Measurements from ENCODE around the gene ITPR3. TPM values are rescaled to one million over a fixed set of nuclear protein-coding genes. Genes with fewer than 3 reads are reported as not detected.

Gene ITPR3
- total and polyA plus RNA-seq, 4 donors, result 36.7 to 89.5 (median 44.4) TPM

GRCh38 chr6:33726696-33727095 is 105.6 kb downstream of the ITPR3 start:
- Histone ChIP-seq H3K4me1 (ENCODE audit: control insufficient read depth in 5 of 5, insufficient read depth in 5 of 5, low read length in 5 of 5) (peaks cover 0 to 24% (median 9%) of the 10 kb centered on the region in 5 donors), H3K9ac (ENCODE audit: insufficient read depth in 1 of 2, low read length in 2 of 2) (no peak overlapping the region), H3K36me3 (ENCODE audit: control insufficient read depth in 4 of 4, insufficient read depth in 4 of 4, low read length in 4 of 4) (no peaks in the 10 kb centered on the region), H3K27ac (ENCODE audit: low read depth in 1 of 2, low read length in 1 of 2) (peak overlapping the region in 1 of 2 donors; percentile 81), H3K4me3 (no peak overlapping the region), H3K27me3 (ENCODE audit: control insufficient read depth in 3 of 3, insufficient read depth in 3 of 3, low read length in 2 of 3) (no peaks in the 10 kb centered on the region), H3K9me3 (ENCODE audit: control insufficient read depth in 4 of 4, insufficient read depth in 3 of 4, low read length in 3 of 4) (no peaks in the 10 kb centered on the region)
- no peak for TF ChIP-seq CTCF (IDR thresholded peaks at IDR 0.05; ENCODE audit: control extremely low read depth, extremely low read depth)
- DNase-seq (no peak), ATAC-seq (ENCODE audit: insufficient read depth, low FRiP score) (no peak)
- 95% methylated on average over 15 of the region's 15 CpGs for whole genome bisulfite sequencing, 2 donors

- ATAC-seq (ENCODE audit: insufficient read depth, low FRiP score) (no peak), DNase-seq (no peak)
- 86 to 89% methylated on average over 7 of the region's 7 CpGs for WGBS, 2 donors
- Histone ChIP-seq H3K4me3 (no peak overlapping the region), H3K36me3 (ENCODE audit: control insufficient read depth in 4 of 4, insufficient read depth in 4 of 4, low read length in 4 of 4) (no peaks in the 10 kb centered on the region), H3K27me3 (ENCODE audit: control insufficient read depth in 3 of 3, insufficient read depth in 3 of 3, low read length in 2 of 3) (no peaks in the 10 kb centered on the region), H3K9me3 (ENCODE audit: control insufficient read depth in 4 of 4, insufficient read depth in 3 of 4, low read length in 3 of 4) (no peaks in the 10 kb centered on the region), H3K4me1 (ENCODE audit: control insufficient read depth in 5 of 5, insufficient read depth in 5 of 5, low read length in 5 of 5) (peaks cover 0 to 24% (median 9%) of the 10 kb centered on the region in 5 donors), H3K27ac (ENCODE audit: low read depth in 1 of 2, low read length in 1 of 2) (peak overlapping the region in 1 of 2 donors; percentile 81), H3K9ac (ENCODE audit: insufficient read depth in 1 of 2, low read length in 2 of 2) (no peak overlapping the region)
- no peak for TF ChIP-seq CTCF (IDR thresholded peaks at IDR 0.05; ENCODE audit: control extremely low read depth, extremely low read depth)
Measured at GRCh38 chr6:33727126-33727525, 106.0 kb downstream of the ITPR3 start.

- no peak for TF ChIP-seq CTCF (IDR thresholded peaks at IDR 0.05; ENCODE audit: control extremely low read depth, extremely low read depth)
- ATAC-seq (ENCODE audit: insufficient read depth, low FRiP score) (no peak), DNase-seq (no peak)
- Histone ChIP-seq H3K4me1 (ENCODE audit: control insufficient read depth in 5 of 5, insufficient read depth in 5 of 5, low read length in 5 of 5) (peaks cover 0 to 18% (median 9%) of the 10 kb centered on the region in 5 donors), H3K4me3 (no peak overlapping the region), H3K27ac (ENCODE audit: low read depth in 1 of 2, low read length in 1 of 2) (peak overlapping the region in 1 of 2 donors; percentile 81), H3K9me3 (ENCODE audit: control insufficient read depth in 4 of 4, insufficient read depth in 3 of 4, low read length in 3 of 4) (no peaks in the 10 kb centered on the region), H3K27me3 (ENCODE audit: control insufficient read depth in 3 of 3, insufficient read depth in 3 of 3, low read length in 2 of 3) (no peaks in the 10 kb centered on the region), H3K9ac (ENCODE audit: insufficient read depth in 1 of 2, low read length in 2 of 2) (no peak overlapping the region), H3K36me3 (ENCODE audit: control insufficient read depth in 4 of 4, insufficient read depth in 4 of 4, low read length in 4 of 4) (no peaks in the 10 kb centered on the region)
- 84 to 89% methylated on average over 11 of the region's 11 CpGs for WGBS, 2 donors
Measured at GRCh38 chr6:33727932-33728331, 106.8 kb downstream of the ITPR3 start.

GRCh38 chr6:33728438-33728837 is 107.3 kb downstream of the ITPR3 start:
- ATAC-seq (ENCODE audit: insufficient read depth, low FRiP score) (no peak), DNase-seq (no peak)
- WGBS, 2 donors, result 87% methylated on average over 11 of the region's 11 CpGs

More at GRCh38 chr6:33728438-33728837, 107.3 kb downstream of the ITPR3 start:
- H3K9me3 ChIP-seq (ENCODE audit: control insufficient read depth in 4 of 4, insufficient read depth in 3 of 4, low read length in 3 of 4), result no peaks in the 10 kb centered on the region
- no peak overlapping the region for H3K9ac ChIP-seq (ENCODE audit: insufficient read depth in 1 of 2, low read length in 2 of 2)
- no peak for TF ChIP-seq CTCF (IDR thresholded peaks at IDR 0.05; ENCODE audit: control extremely low read depth, extremely low read depth)
- H3K27me3 ChIP-seq (ENCODE audit: control insufficient read depth in 3 of 3, insufficient read depth in 3 of 3, low read length in 2 of 3), result no peaks in the 10 kb centered on the region
- H3K4me3 ChIP-seq, result no peak overlapping the region
- H3K27ac ChIP-seq (ENCODE audit: low read depth in 1 of 2, low read length in 1 of 2), result peak overlapping the region in 1 of 2 donors; percentile 81
- no peaks in the 10 kb centered on the region for H3K36me3 ChIP-seq (ENCODE audit: control insufficient read depth in 4 of 4, insufficient read depth in 4 of 4, low read length in 4 of 4)
- H3K4me1 ChIP-seq (ENCODE audit: control insufficient read depth in 5 of 5, insufficient read depth in 5 of 5, low read length in 5 of 5), result peaks cover 0 to 13% (median 9%) of the 10 kb centered on the region in 5 donors
